ENCODE measurements around the gene PEX14.

The PEX14 gene

GRCh38 chr1:10438677-10439163, 36.0 kb upstream of the PEX14 start:
- Histone ChIP-seq H3K36me3 (peaks cover 22% of the 10 kb centered on the region), H3K27ac (no peak overlapping the region), H3K27me3 (ENCODE audit: insufficient read depth, low read depth, severe bottlenecking) (no peaks in the 10 kb centered on the region), H3K9me3 (ENCODE audit: severe bottlenecking) (no peaks in the 10 kb centered on the region), H3K4me3 (ENCODE audit: low read depth, low read length) (no peak overlapping the region)
- no peak for DNase-seq
- TF ChIP-seq CTCF (IDR thresholded peaks at IDR 0.05; ENCODE audit: low read depth, low read length): no peak

GRCh38 chr1:10440305-10440704, 34.4 kb upstream of the PEX14 start:
- H3K27me3 ChIP-seq (ENCODE audit: insufficient read depth, low read depth, severe bottlenecking): no peaks in the 10 kb centered on the region
- H3K36me3 ChIP-seq: peaks cover 22% of the 10 kb centered on the region
- no peak overlapping the region for H3K4me3 ChIP-seq (ENCODE audit: low read depth, low read length)
- no peak overlapping the region for H3K27ac ChIP-seq
- no peak for TF ChIP-seq CTCF (IDR thresholded peaks at IDR 0.05; ENCODE audit: low read depth, low read length)
- H3K9me3 ChIP-seq (ENCODE audit: severe bottlenecking): no peaks in the 10 kb centered on the region
- DNase-seq: no peak

- peaks cover 22% of the 10 kb centered on the region for H3K36me3 ChIP-seq
- no peak overlapping the region for H3K4me3 ChIP-seq (ENCODE audit: low read depth, low read length)
- no peaks in the 10 kb centered on the region for H3K27me3 ChIP-seq (ENCODE audit: insufficient read depth, low read depth, severe bottlenecking)
- H3K27ac ChIP-seq: no peak overlapping the region
- no peak for DNase-seq
- no peak for TF ChIP-seq CTCF (IDR thresholded peaks at IDR 0.05; ENCODE audit: low read depth, low read length)
- H3K9me3 ChIP-seq (ENCODE audit: severe bottlenecking): no peaks in the 10 kb centered on the region
These were observed 34.0 kb upstream of the PEX14 start for GRCh38 chr1:10440794-10441193.

GRCh38 chr1:10444248-10444647, 30.5 kb upstream of the PEX14 start:
- Histone ChIP-seq H3K27ac (no peak overlapping the region), H3K27me3 (ENCODE audit: insufficient read depth, low read depth, severe bottlenecking) (no peaks in the 10 kb centered on the region), H3K9me3 (ENCODE audit: severe bottlenecking) (no peaks in the 10 kb centered on the region), H3K36me3 (peaks cover 21% of the 10 kb centered on the region), H3K4me3 (ENCODE audit: low read depth, low read length) (no peak overlapping the region)
- DNase-seq: no peak
- TF ChIP-seq CTCF (IDR thresholded peaks at IDR 0.05; ENCODE audit: low read depth, low read length): no peak

GRCh38 chr1:10444795-10445397, 29.9 kb upstream of the PEX14 start:
- no peak for DNase-seq
- no peak for TF ChIP-seq CTCF (IDR thresholded peaks at IDR 0.05; ENCODE audit: low read depth, low read length)
- no peak overlapping the region for H3K27ac ChIP-seq
- H3K9me3 ChIP-seq (ENCODE audit: severe bottlenecking): no peaks in the 10 kb centered on the region
- H3K4me3 ChIP-seq (ENCODE audit: low read depth, low read length): no peak overlapping the region
- peaks cover 21% of the 10 kb centered on the region for H3K36me3 ChIP-seq
- no peaks in the 10 kb centered on the region for H3K27me3 ChIP-seq (ENCODE audit: insufficient read depth, low read depth, severe bottlenecking)
